Mesendoderm (in vitro differentiated cells): ENCODE results near the gene PELI1.

Experiments used
- DNase-seq: peaks from one replicate; pipeline ENCODE4 v3.0.0; 2013
- H2AK5ac ChIP-seq: 2 replicates; pipeline ENCODE4 v1.6.1; 2013; ENCODE audit warnings: low read length, inconsistent platforms
- H2BK120ac ChIP-seq: 2 replicates; pipeline ENCODE4 v1.6.1; 2013; ENCODE audit warnings: low read depth, mild to moderate bottlenecking, low read length, moderate library complexity, mixed read lengths
- H2BK15ac ChIP-seq: replicated peaks from 2 replicates; pipeline ENCODE4 v1.6.1; 2013; ENCODE audit warnings: low read depth, mild to moderate bottlenecking, moderate library complexity
- H2BK5ac ChIP-seq: 2 replicates; pipeline ENCODE4 v1.6.1; 2013; ENCODE audit warnings: low read length, inconsistent platforms
- H3K18ac ChIP-seq: 2 replicates; pipeline ENCODE4 v1.6.1; 2013; ENCODE audit warnings: mild to moderate bottlenecking, low read length, mixed read lengths
- H3K23ac ChIP-seq: one replicate; pipeline ENCODE4 v1.6.1; 2013; ENCODE audit warnings: low read length
- H3K27ac ChIP-seq: 2 replicates; pipeline ENCODE4 v1.5.1; 2013; ENCODE audit warnings: low read depth, mild to moderate bottlenecking, inconsistent platforms, low read length, moderate library complexity
- H3K27me3 ChIP-seq: 2 replicates; pipeline ENCODE4 v1.6.1; 2013; ENCODE audit warnings: low read length, control low read depth, mild to moderate bottlenecking, inconsistent platforms; ENCODE audit not compliant: insufficient read depth, poor library complexity
- H3K36me3 ChIP-seq: 2 replicates; pipeline ENCODE4 v1.6.1; 2013; ENCODE audit warnings: low read length, inconsistent platforms; ENCODE audit not compliant: control insufficient read depth, insufficient read depth
- H3K4ac ChIP-seq: one replicate; pipeline ENCODE4 v1.6.1; 2013; ENCODE audit warnings: low read depth, mild to moderate bottlenecking, low read length, moderate library complexity
- H3K4me1 ChIP-seq: 2 replicates; pipeline ENCODE4 v1.6.1; 2013; ENCODE audit warnings: low read depth, low read length, inconsistent platforms; ENCODE audit not compliant: control insufficient read depth
- H3K4me2 ChIP-seq: 2 replicates; pipeline ENCODE4 v1.6.1; 2013; ENCODE audit warnings: low read length
- H3K4me3 ChIP-seq: 2 replicates; pipeline ENCODE4 v1.5.1; 2013; ENCODE audit warnings: mild to moderate bottlenecking, low read length
- H3K56ac ChIP-seq: one replicate; pipeline ENCODE4 v1.6.1; 2013; ENCODE audit warnings: low read length
- H3K79me1 ChIP-seq: 2 replicates; pipeline ENCODE4 v1.6.1; 2013; ENCODE audit warnings: low read length, inconsistent platforms
- H3K79me2 ChIP-seq: 2 replicates; pipeline ENCODE4 v1.6.1; 2013; ENCODE audit warnings: mild to moderate bottlenecking, low read length; ENCODE audit not compliant: control insufficient read depth, insufficient read depth
- H3K9ac ChIP-seq: 2 replicates; pipeline ENCODE4 v1.6.1; 2013; ENCODE audit warnings: low read length, inconsistent platforms
- H4K5ac ChIP-seq: one replicate; pipeline ENCODE4 v1.6.1; 2013; ENCODE audit warnings: low read length
- H4K8ac ChIP-seq: one replicate; pipeline ENCODE4 v1.6.1; 2013; ENCODE audit warnings: low read depth, mild to moderate bottlenecking, control low read depth, low read length, moderate library complexity
- WGBS: extraction: QIAGEN DNeasy Blood & Tissue Kit; methylation state at CpG from one replicate; pipeline ENCODE4 v1.1.7; 2013; ENCODE audit warnings: low lambda C conversion rate, missing lambda C conversion rate; ENCODE audit not compliant: insufficient coverage; ENCODE audit errors: extremely low coverage; 5-methylcytosine and 5-hydroxymethylcytosine counted together

Gene PELI1

GRCh38 chr2:64052463-64053241 lies 91.6 kb downstream of the PELI1 start:
- no peak overlapping the region for H3K56ac ChIP-seq
- peak overlapping the region; percentile 8 for H2BK15ac ChIP-seq
- no peak overlapping the region for H4K5ac ChIP-seq
- no peak overlapping the region for H3K4ac ChIP-seq
- no peak overlapping the region for H3K18ac ChIP-seq
- H2BK120ac ChIP-seq, result no peak overlapping the region
- peak overlapping the region; percentile 66 for H4K8ac ChIP-seq
- WGBS, result no CpG with 5 or more reads among the region's 3 CpGs
- no peak overlapping the region for H3K27ac ChIP-seq
- H3K79me1 ChIP-seq, result no peaks in the 10 kb centered on the region
- no peaks in the 10 kb centered on the region for H3K79me2 ChIP-seq
- H3K27me3 ChIP-seq, result no peaks in the 10 kb centered on the region
- no peak overlapping the region for H3K23ac ChIP-seq
- no peak overlapping the region for H2AK5ac ChIP-seq
- H3K4me1 ChIP-seq, result no peaks in the 10 kb centered on the region
- no peaks in the 10 kb centered on the region for H3K36me3 ChIP-seq
- no peak overlapping the region for H3K4me2 ChIP-seq
- H2BK5ac ChIP-seq, result no peak overlapping the region
- no peak overlapping the region for H3K9ac ChIP-seq
- no peak overlapping the region for H3K4me3 ChIP-seq
- no peak for DNase-seq

- Histone ChIP-seq H3K23ac (no peak overlapping the region), H3K79me1 (no peaks in the 10 kb centered on the region), H3K56ac (peak overlapping the region; percentile 51), H4K8ac (no peak overlapping the region), H3K9ac (no peak overlapping the region), H3K4me2 (no peak overlapping the region), H3K36me3 (no peaks in the 10 kb centered on the region), H3K27ac (no peak overlapping the region), H3K79me2 (no peaks in the 10 kb centered on the region), H3K4me3 (no peak overlapping the region), H2AK5ac (no peak overlapping the region), H3K4me1 (no peaks in the 10 kb centered on the region), H3K4ac (peak overlapping the region; percentile 48), H3K18ac (no peak overlapping the region), H2BK15ac (no peak overlapping the region), H2BK120ac (no peak overlapping the region), H3K27me3 (no peaks in the 10 kb centered on the region), H4K5ac (no peak overlapping the region), H2BK5ac (no peak overlapping the region)
- peak; percentile 84 for DNase-seq
- WGBS, result no CpG with 5 or more reads among the region's 3 CpGs
These were observed 94.5 kb downstream of the PELI1 start for GRCh38 chr2:64049633-64050220.

- H4K8ac ChIP-seq, result no peak overlapping the region
- H2AK5ac ChIP-seq, result no peak overlapping the region
- no peak overlapping the region for H3K18ac ChIP-seq
- H3K27me3 ChIP-seq, result no peaks in the 10 kb centered on the region
- no peak overlapping the region for H3K4me3 ChIP-seq
- no CpG with 5 or more reads among the region's 2 CpGs for WGBS
- no peak overlapping the region for H2BK15ac ChIP-seq
- H2BK5ac ChIP-seq, result no peak overlapping the region
- H3K79me2 ChIP-seq, result no peaks in the 10 kb centered on the region
- H3K79me1 ChIP-seq, result no peaks in the 10 kb centered on the region
- no peak overlapping the region for H3K4ac ChIP-seq
- H3K4me1 ChIP-seq, result no peaks in the 10 kb centered on the region
- no peak overlapping the region for H3K56ac ChIP-seq
- H3K36me3 ChIP-seq, result no peaks in the 10 kb centered on the region
- no peak overlapping the region for H3K27ac ChIP-seq
- H3K9ac ChIP-seq, result no peak overlapping the region
- H4K5ac ChIP-seq, result no peak overlapping the region
- DNase-seq, result no peak
- H3K4me2 ChIP-seq, result no peak overlapping the region
- no peak overlapping the region for H2BK120ac ChIP-seq
- no peak overlapping the region for H3K23ac ChIP-seq
These were observed 98.3 kb downstream of the PELI1 start for GRCh38 chr2:64045938-64046337.
